ENCODE results near the gene IQGAP2. TPM values are rescaled to one million over a fixed set of nuclear protein-coding genes. Genes with fewer than 3 reads are reported as not detected.

IQGAP2 gene
- total RNA-seq, 6 experiments from 2014 or later = 96.4 to 152 (median 123) TPM

DNA sequence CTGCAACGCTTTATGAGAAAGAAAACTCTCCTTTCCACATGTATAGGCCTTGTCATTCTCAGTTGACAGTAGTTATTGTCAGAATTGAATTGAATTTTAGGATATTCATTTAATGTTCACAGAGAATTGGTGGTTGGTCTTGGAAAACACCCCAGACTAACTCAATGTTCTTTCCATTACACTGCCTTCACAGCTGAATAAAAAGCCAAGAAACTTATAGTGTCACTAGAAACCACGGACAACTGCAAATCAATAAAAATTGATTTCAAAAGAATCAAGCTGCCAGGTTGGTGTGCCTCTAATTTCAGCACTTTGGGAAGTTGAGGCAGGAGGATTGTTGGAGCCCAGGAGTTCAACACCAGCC lies 38.9 kb upstream of the IQGAP2 start:
- ATAC-seq (peak in 3 of 4 donors; percentile 30 to 43 (median 39)), DNase-seq (no peak)
- no peaks in the 10 kb centered on the region for H3K36me3 ChIP-seq
- H3K27ac ChIP-seq = no peak overlapping the region
- no peaks in the 10 kb centered on the region for H3K27me3 ChIP-seq
- H3K9me3 ChIP-seq = no peaks in the 10 kb centered on the region
- intact Hi-C loops (cut with DNase I) = no loop called here
- no peak overlapping the region for H3K4me3 ChIP-seq
- 15% methylated on average over 2 of the region's 2 CpGs for WGBS (ENCODE audit: insufficient coverage, low coverage, low lambda C conversion rate, missing lambda C conversion rate)
- no peak for TF ChIP-seq POLR2A (IDR thresholded peaks at IDR 0.05)
- TF ChIP-seq, protein P1, sequence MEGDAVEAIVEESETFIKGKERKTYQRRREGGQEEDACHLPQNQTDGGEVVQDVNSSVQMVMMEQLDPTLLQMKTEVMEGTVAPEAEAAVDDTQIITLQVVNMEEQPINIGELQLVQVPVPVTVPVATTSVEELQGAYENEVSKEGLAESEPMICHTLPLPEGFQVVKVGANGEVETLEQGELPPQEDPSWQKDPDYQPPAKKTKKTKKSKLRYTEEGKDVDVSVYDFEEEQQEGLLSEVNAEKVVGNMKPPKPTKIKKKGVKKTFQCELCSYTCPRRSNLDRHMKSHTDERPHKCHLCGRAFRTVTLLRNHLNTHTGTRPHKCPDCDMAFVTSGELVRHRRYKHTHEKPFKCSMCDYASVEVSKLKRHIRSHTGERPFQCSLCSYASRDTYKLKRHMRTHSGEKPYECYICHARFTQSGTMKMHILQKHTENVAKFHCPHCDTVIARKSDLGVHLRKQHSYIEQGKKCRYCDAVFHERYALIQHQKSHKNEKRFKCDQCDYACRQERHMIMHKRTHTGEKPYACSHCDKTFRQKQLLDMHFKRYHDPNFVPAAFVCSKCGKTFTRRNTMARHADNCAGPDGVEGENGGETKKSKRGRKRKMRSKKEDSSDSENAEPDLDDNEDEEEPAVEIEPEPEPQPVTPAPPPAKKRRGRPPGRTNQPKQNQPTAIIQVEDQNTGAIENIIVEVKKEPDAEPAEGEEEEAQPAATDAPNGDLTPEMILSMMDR (IDR thresholded peaks at IDR 0.05) = no peak
- peaks cover 0 to 10% (median 4%) of the 10 kb centered on the region in 4 donors for H3K4me1 ChIP-seq

DNA sequence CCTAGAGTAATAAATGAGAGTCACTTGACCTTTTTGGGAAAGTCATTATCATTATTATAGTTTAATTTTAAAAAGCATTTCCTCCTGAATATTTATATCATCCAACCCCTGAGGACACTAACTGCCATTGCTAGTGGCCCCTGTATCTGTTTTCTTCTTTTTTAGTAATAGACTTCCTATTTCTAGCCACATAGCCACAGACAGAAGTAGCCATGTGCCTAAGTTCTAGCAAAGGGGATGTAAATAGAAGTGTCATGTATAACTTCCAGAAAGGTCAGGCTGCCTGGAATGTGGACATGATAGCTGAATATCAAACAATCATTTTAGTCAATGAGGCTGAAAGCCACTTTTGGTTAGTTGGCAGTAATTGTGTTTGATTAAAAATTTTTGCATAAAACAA lies 37.5 kb upstream of the IQGAP2 start:
- Histone ChIP-seq H3K27ac (no peak overlapping the region), H3K4me3 (no peak overlapping the region), H3K9me3 (no peaks in the 10 kb centered on the region), H3K36me3 (no peaks in the 10 kb centered on the region), H3K4me1 (peaks cover 0 to 10% (median 4%) of the 10 kb centered on the region in 4 donors), H3K27me3 (no peaks in the 10 kb centered on the region)
- DNase-seq (no peak), ATAC-seq (peak in 2 of 4 donors; percentile 34 to 40)
- TF ChIP-seq POLR2A (IDR thresholded peaks at IDR 0.05) = no peak
- TF ChIP-seq, protein P1 (IDR thresholded peaks at IDR 0.05) = no peak
- intact Hi-C loops (cut with DNase I) = no loop called here

DNA sequence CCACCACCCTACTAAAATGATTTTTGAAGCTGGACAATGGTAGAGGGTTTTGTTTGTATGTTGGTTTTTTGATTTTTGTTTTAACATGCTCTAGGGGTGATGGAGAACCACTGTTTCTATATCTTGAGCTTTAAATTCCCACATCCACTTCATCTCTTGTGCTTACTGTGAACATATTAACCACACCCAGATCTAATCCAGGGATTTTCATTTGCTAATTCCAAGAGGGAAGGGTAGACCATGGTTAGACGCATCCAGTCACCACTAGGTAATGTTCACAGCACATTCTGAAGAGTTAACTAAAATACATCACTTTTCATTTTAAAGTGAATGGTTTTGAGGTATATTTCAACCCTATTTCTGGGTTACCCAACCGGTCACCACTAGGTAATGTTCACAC lies 36.5 kb upstream of the IQGAP2 start:
- H3K4me3 ChIP-seq = no peak overlapping the region
- intact Hi-C loops (cut with DNase I) = no loop called here
- H3K36me3 ChIP-seq = no peaks in the 10 kb centered on the region
- peaks cover 0 to 11% (median 4%) of the 10 kb centered on the region in 4 donors for H3K4me1 ChIP-seq
- ATAC-seq = no peak
- TF ChIP-seq, protein P1 (IDR thresholded peaks at IDR 0.05) = no peak
- no peak for TF ChIP-seq POLR2A (IDR thresholded peaks at IDR 0.05)
- no peak overlapping the region for H3K27ac ChIP-seq
- WGBS (ENCODE audit: insufficient coverage, low coverage, low lambda C conversion rate, missing lambda C conversion rate) = 94% methylated on average over 2 of the region's 2 CpGs
- H3K9me3 ChIP-seq = no peaks in the 10 kb centered on the region
- DNase-seq = no peak
- H3K27me3 ChIP-seq = no peaks in the 10 kb centered on the region

DNA sequence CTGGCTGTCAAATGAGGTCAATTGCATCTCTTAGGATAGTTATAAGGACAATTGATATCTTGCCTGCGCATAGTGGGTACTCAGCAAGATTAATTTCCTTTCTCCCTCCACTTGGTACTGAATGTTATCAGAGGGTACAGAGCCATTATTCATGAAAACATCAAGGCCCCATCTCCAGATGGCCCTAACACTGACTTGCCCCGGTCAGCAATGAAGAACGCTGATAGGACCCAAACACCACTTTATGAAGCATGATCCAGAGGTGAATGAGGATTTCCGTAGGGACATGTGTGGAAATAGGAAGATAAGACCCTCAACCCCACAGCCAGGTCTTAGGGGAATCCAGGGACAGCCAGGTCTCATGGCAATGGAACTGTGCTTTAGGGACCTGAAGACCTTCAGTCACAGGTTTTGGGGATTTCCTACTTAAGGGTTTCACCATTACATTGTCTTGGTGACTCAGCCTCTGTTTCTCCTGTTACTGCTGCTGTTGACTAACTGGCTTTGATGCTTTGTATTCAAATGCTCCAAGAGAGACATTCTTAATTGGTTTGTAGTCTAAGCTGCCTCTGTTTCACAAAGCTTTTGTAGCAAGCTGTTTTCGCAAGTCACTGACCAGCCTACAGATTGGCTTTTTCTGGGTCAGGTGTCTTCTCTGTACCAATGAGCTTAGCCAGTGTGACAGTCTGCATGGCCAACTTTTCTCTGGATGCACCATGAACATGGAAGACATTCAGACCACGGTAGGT lies 35.3 kb upstream of the IQGAP2 start:
- WGBS (ENCODE audit: insufficient coverage, low coverage, low lambda C conversion rate, missing lambda C conversion rate) = 87% methylated on average over 5 of the region's 6 CpGs
- DNase-seq (no peak), ATAC-seq (no peak)
- intact Hi-C loops (cut with DNase I) = no loop called here
- no peaks in the 10 kb centered on the region for H3K27me3 ChIP-seq
- H3K4me3 ChIP-seq = no peak overlapping the region
- H3K36me3 ChIP-seq = no peaks in the 10 kb centered on the region
- H3K4me1 ChIP-seq = peaks cover 0 to 20% (median 9%) of the 10 kb centered on the region in 4 donors
- no peak overlapping the region for H3K27ac ChIP-seq
- H3K9me3 ChIP-seq = no peaks in the 10 kb centered on the region
- TF ChIP-seq, protein P1 (IDR thresholded peaks at IDR 0.05) = no peak
- no peak for TF ChIP-seq POLR2A (IDR thresholded peaks at IDR 0.05)

Measured in right lobe of liver (tissue), 6 donors.